ENCODE data around the gene TMEM200A. TPM values are rescaled to one million over a fixed set of nuclear protein-coding genes. Genes with fewer than 3 reads are reported as not detected.

TMEM200A gene
- polyA plus RNA-seq, 1 of the 3 experiments (the other 2 are of a cell fraction): 32.6 TPM

- Histone ChIP-seq H3K27me3 (ENCODE audit: insufficient read depth) (no peaks in the 10 kb centered on the region), H3K79me2 (ENCODE audit: insufficient read depth) (peaks cover 3% of the 10 kb centered on the region; the same call in 1 of the 2 replicates), H2AFZ (ENCODE audit: low read depth) (no peak overlapping the region; the same call in 1 of the 2 replicates), H3K36me3 (replicated peaks in 1 of 2; ENCODE audit: control insufficient read depth in 1 of 2, insufficient read depth in 2 of 2, low read length in 1 of 2) (no peaks in the 10 kb centered on the region), H3K4me1 (ENCODE audit: control insufficient read depth in 1 of 2, insufficient read depth in 2 of 2, low read depth in 1 of 2, low read length in 1 of 2) (peaks cover 0 to 4% of the 10 kb centered on the region in 2 experiments; a peak in 2 of 4 replicates), H4K20me1 (ENCODE audit: insufficient read depth) (no peaks in the 10 kb centered on the region), H3F3A (replicated peaks; ENCODE audit: insufficient read depth) (peaks cover 28% of the 10 kb centered on the region), H3K4me3 (ENCODE audit: low read depth in 2 of 2, low read length in 1 of 2) (no peak overlapping the region), H3K9ac (peak overlapping the region; percentile 56), H3K4me2 (peak overlapping the region; percentile 39), H3K27ac (ENCODE audit: low read depth in 2 of 2, low read length in 1 of 2) (peak overlapping the region; percentile 79 to 86; a peak in 3 of 4 replicates), H3K9me2 (no peaks in the 10 kb centered on the region), H3K9me3 (no peaks in the 10 kb centered on the region)
- 10% methylated on average over 4 of the region's 4 CpGs for WGBS (ENCODE audit: low lambda C conversion rate)
- ChIA-PET POLR2A (no interaction called here), CTCF (interaction anchor here (0.9 to 1.3 kb wide), 3 partner anchors 30 to 548 kb away, joined by 3 to 6 read pairs (median 3); no protein-coding TSS in a partner anchor)
- DNase-seq: no peak
- TF ChIP-seq PBX3 (IDR thresholded peaks at IDR 0.05) (peak; percentile 73), SMC3 (IDR thresholded peaks at IDR 0.05; ENCODE audit: low read depth, low read length) (no peak), TEAD4 (IDR thresholded peaks at IDR 0.05; ENCODE audit: borderline replicate concordance, insufficient read depth) (peak; percentile 77), JUND (IDR thresholded peaks at IDR 0.05) (peak; percentile 85), RCOR1 (IDR thresholded peaks at IDR 0.05; ENCODE audit: low read length) (no peak), EP300 (IDR thresholded peaks at IDR 0.05; ENCODE audit: borderline replicate concordance in 1 of 2, low read depth in 1 of 2, low read length in 1 of 2) (peak in 1 of 2 experiments; percentile 77; a peak in 2 of 4 replicates), FOSL2 (IDR thresholded peaks at IDR 0.05; ENCODE audit: borderline replicate concordance, low read depth) (peak; percentile 69), RAD21 (IDR thresholded peaks at IDR 0.05; ENCODE audit: low read length) (no peak), NFIC (IDR thresholded peaks at IDR 0.05; ENCODE audit: borderline replicate concordance) (peak; percentile 83), FOXM1 (IDR thresholded peaks at IDR 0.05; ENCODE audit: low read depth) (no peak; the same call in 1 of the 2 replicates), FOXJ3 (CRISPR knock-in tag; IDR thresholded peaks at IDR 0.05) (no peak), ZBTB33 (IDR thresholded peaks at IDR 0.05; ENCODE audit: borderline replicate concordance, low read depth) (peak; percentile 42; the same call in 1 of the 2 replicates), CTCF (IDR thresholded peaks at IDR 0.05) (no peak), YY1 (IDR thresholded peaks at IDR 0.05; ENCODE audit: low read depth) (no peak), TAF1 (IDR thresholded peaks at IDR 0.05; ENCODE audit: borderline replicate concordance, low read depth, low read length) (no peak), SIN3A (IDR thresholded peaks at IDR 0.05; ENCODE audit: borderline replicate concordance, low read depth, low read length) (no peak), CHD2 (IDR thresholded peaks at IDR 0.05; ENCODE audit: low read length, partially characterized antibody) (no peak), ELF1 (IDR thresholded peaks at IDR 0.05) (no peak), USF1 (IDR thresholded peaks at IDR 0.05; ENCODE audit: borderline replicate concordance, low read depth) (no peak), RFX5 (IDR thresholded peaks at IDR 0.05; ENCODE audit: low read length) (no peak), MEF2A (IDR thresholded peaks at IDR 0.05; ENCODE audit: borderline replicate concordance, low read depth) (peak; percentile 4; the same call in 1 of the 2 replicates), EZH2phosphoT487 (IDR thresholded peaks at IDR 0.05; ENCODE audit: borderline replicate concordance, low read depth) (no peak)
- TF ChIP-seq, protein P1, sequence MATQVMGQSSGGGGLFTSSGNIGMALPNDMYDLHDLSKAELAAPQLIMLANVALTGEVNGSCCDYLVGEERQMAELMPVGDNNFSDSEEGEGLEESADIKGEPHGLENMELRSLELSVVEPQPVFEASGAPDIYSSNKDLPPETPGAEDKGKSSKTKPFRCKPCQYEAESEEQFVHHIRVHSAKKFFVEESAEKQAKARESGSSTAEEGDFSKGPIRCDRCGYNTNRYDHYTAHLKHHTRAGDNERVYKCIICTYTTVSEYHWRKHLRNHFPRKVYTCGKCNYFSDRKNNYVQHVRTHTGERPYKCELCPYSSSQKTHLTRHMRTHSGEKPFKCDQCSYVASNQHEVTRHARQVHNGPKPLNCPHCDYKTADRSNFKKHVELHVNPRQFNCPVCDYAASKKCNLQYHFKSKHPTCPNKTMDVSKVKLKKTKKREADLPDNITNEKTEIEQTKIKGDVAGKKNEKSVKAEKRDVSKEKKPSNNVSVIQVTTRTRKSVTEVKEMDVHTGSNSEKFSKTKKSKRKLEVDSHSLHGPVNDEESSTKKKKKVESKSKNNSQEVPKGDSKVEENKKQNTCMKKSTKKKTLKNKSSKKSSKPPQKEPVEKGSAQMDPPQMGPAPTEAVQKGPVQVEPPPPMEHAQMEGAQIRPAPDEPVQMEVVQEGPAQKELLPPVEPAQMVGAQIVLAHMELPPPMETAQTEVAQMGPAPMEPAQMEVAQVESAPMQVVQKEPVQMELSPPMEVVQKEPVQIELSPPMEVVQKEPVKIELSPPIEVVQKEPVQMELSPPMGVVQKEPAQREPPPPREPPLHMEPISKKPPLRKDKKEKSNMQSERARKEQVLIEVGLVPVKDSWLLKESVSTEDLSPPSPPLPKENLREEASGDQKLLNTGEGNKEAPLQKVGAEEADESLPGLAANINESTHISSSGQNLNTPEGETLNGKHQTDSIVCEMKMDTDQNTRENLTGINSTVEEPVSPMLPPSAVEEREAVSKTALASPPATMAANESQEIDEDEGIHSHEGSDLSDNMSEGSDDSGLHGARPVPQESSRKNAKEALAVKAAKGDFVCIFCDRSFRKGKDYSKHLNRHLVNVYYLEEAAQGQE (IDR thresholded peaks at IDR 0.05; ENCODE audit: low read depth, low read length): no peak
- TF ChIP-seq, protein P2, sequence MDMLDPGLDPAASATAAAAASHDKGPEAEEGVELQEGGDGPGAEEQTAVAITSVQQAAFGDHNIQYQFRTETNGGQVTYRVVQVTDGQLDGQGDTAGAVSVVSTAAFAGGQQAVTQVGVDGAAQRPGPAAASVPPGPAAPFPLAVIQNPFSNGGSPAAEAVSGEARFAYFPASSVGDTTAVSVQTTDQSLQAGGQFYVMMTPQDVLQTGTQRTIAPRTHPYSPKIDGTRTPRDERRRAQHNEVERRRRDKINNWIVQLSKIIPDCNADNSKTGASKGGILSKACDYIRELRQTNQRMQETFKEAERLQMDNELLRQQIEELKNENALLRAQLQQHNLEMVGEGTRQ (IDR thresholded peaks at IDR 0.05; ENCODE audit: borderline replicate concordance, low read depth, low read length): no peak
Observed at GRCh38 chr6:130324657-130325056, 41.2 kb upstream of the TMEM200A start.
